ENCODE data around the gene DNAJC4.

Gene DNAJC4

GRCh38 chr11:64207256-64208085 lies 22.9 kb upstream of the DNAJC4 start:
- TF ChIP-seq TAF1 (IDR thresholded peaks at IDR 0.05; ENCODE audit: borderline replicate concordance, insufficient read depth, low read length) (peak; percentile 41; the same call in 1 of the 2 replicates), REST (IDR thresholded peaks at IDR 0.05; ENCODE audit: insufficient read depth in 1 of 2, low read depth in 2 of 2, low read length in 2 of 2) (peak in 1 of 2 experiments; percentile 39; a peak in 1 of 4 replicates), SIN3A (IDR thresholded peaks at IDR 0.05; ENCODE audit: borderline replicate concordance, insufficient read depth, low read length) (no peak), POLR2AphosphoS5 (IDR thresholded peaks at IDR 0.05; ENCODE audit: low read depth, low read length) (no peak; the same call in 1 of the 2 replicates), FOXP2 (optimal IDR thresholded peaks at IDR 0.05; ENCODE audit: borderline replicate concordance, extremely low read depth, extremely low read length, insufficient read depth) (peak; percentile 79)

DNA sequence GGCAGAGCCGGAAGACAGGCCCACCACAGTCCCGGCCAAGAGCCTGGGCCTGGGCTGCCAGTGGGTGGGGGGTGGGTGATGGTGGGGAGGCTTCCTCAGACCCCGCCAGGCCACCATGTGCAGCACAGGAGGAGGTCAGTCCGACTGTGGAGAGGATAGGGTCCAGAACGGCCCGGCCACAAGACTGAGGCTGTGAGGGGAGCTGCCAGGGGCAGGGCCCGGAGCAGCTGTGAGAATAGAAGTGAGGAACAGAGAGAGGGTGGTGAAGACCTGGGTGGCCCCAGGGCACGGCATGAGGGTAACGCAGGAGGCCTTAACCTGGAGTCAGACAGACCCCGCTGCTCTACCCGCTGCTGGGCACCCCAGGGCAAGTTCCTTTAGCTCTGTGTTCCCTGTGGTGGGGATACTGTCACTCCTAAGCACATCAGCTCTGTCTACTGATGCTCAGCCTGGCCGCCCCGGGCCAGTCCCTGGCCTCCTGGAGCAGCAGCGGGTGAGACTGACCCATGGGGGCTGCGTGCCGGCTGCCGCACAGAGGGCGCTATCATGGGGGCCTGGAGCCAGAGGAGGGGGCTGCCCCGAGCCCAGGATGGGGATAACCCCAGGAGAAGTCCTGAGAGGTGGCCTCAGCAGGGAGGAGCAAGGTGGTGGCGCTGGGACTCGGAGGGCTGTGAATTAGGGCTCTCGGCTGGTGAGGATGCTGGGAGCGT lies 22.1 kb upstream of the DNAJC4 start:
- TF ChIP-seq SIN3A (IDR thresholded peaks at IDR 0.05; ENCODE audit: borderline replicate concordance, insufficient read depth, low read length) (no peak), POLR2AphosphoS5 (IDR thresholded peaks at IDR 0.05; ENCODE audit: low read depth, low read length) (no peak), FOXP2 (optimal IDR thresholded peaks at IDR 0.05; ENCODE audit: borderline replicate concordance, extremely low read depth, extremely low read length, insufficient read depth) (no peak), TAF1 (IDR thresholded peaks at IDR 0.05; ENCODE audit: borderline replicate concordance, insufficient read depth, low read length) (no peak), REST (IDR thresholded peaks at IDR 0.05; ENCODE audit: insufficient read depth in 1 of 2, low read depth in 2 of 2, low read length in 2 of 2) (no peak)

DNA sequence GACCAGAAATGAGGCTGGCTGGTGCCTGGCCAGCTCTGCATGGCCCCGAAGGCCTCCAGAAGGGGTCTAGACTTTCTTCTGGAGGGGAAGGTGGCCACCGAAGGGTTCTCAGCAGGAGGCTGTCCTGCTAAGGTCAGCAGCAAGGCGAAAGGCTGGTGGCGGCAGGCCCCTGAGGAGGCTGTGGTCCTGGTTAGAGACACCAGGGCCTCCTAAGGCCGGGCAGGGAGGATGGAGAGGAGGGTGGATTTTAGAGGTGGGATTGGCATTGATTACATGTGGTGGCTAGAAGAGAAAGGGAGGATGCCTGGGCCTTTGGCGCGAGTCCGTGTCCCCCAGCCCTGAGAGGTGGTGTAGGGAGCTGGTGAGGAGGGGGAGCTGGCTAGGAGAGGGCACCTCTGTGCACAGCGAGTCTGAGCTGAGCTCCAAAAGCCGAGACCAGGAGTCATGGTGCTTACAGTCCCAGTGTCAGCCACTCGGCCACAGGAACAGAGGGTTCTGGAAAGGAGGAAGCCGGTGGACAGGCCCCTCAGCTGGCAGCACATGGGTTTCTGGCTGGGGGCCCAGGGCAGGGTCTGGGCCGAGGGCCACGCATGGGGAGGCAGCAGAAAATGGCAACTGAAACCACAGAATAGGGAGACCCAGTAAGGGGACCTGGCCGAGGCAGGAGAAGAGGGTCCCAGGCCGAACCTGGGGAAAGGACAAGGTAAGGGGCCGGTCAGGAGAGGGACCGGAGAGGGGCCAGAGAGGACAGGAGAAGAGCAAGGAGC lies 21.4 kb upstream of the DNAJC4 start:
- TF ChIP-seq SIN3A (IDR thresholded peaks at IDR 0.05; ENCODE audit: borderline replicate concordance, insufficient read depth, low read length) = no peak
- TF ChIP-seq POLR2AphosphoS5 (IDR thresholded peaks at IDR 0.05; ENCODE audit: low read depth, low read length) = no peak
- TF ChIP-seq FOXP2 (optimal IDR thresholded peaks at IDR 0.05; ENCODE audit: borderline replicate concordance, extremely low read depth, extremely low read length, insufficient read depth) = no peak
- TF ChIP-seq REST (IDR thresholded peaks at IDR 0.05; ENCODE audit: insufficient read depth in 1 of 2, low read depth in 2 of 2, low read length in 2 of 2) = no peak
- no peak for TF ChIP-seq TAF1 (IDR thresholded peaks at IDR 0.05; ENCODE audit: borderline replicate concordance, insufficient read depth, low read length)

DNA sequence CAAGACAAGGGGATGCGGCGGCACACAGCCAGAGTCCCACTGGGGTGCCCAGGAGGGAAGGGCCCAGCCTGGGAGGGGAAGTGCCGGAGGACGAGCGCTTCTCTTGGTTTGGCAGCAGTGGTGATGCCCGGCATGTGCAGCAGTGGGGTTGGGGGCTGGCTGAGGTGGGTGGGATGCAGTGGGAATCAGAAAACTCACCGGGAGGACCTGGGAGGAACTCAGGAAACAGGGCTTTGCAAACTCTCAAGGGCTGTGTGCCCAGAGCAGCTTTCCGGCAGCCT lies 20.8 kb upstream of the DNAJC4 start:
- TF ChIP-seq REST (IDR thresholded peaks at IDR 0.05; ENCODE audit: insufficient read depth in 1 of 2, low read depth in 2 of 2, low read length in 2 of 2) = no peak
- no peak for TF ChIP-seq SIN3A (IDR thresholded peaks at IDR 0.05; ENCODE audit: borderline replicate concordance, insufficient read depth, low read length)
